Stimulated activated naive CD4-positive, alpha-beta T cell (primary cell): Measurements from ENCODE around the gene PUS3.
"Not testable (repeated sequence)": the region's sequence is repeated elsewhere in the genome, so short reads cannot be mapped to it uniquely, and the experiment has no call there.

Source experiments
- DNase-seq, 6 experiments: peaks; one replicate each; lab custom pipeline; 2025; lab: John Stamatoyannopoulos, UW

PUS3 gene

DNA sequence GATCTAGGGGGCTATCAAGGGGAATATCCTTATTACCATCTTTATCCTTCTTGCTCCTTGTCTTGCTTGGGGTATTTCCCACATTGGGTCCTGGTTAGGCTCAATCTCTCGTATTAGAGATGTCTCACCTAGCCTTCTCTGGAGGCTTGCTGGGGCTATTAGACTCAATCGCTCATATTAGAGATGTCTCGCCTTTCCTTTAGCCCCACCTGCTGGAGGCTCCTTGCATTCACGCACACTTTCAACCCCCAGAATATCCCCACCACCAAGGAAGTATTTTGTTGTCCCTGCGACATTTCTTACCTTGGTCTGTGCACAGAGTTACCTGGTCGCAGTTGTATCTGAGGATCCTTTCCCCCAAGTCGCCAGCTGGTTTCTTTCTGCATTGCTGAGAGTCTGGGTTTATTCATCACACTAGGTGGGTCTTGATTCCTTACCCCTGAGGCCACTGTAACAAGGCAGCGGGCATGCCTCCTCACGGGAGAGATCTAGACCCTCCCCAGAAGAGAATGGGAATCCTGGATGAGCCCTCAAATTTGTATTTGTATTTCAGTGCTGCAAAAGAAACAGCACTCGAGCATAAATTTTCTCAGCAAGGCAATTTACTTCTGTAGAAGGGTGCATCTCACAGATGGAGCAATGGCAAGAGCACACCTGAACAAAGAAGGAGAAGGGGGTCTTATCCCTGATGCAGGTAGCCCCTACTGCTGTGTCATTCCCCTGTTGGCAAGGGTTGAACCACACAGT, 31.4 kb downstream of the PUS3 start:
- peak in 2 of 6 experiments; percentile 4 to 34 for DNase-seq

DNA sequence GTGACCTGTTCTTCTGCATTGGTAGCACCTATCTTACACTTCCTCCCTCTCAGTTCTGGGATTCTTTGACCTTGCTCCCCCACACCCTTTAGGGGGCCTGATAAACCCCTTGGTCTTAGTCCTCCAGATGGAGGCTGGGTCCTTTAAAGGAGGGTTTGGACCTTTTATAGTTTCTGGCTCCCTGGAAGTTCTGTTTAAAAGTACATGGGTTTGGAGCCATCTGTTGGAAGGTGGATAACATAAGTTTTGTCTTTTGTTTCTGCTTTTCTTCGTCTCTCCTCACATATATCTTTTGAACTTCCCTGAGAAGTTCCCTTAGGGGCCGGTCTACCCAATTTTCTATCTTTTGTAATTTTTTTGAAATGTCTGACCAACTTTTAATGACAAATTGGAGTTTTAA, 33.5 kb downstream of the PUS3 start:
- peak in 1 of 6 experiments; percentile 2 for DNase-seq

DNA sequence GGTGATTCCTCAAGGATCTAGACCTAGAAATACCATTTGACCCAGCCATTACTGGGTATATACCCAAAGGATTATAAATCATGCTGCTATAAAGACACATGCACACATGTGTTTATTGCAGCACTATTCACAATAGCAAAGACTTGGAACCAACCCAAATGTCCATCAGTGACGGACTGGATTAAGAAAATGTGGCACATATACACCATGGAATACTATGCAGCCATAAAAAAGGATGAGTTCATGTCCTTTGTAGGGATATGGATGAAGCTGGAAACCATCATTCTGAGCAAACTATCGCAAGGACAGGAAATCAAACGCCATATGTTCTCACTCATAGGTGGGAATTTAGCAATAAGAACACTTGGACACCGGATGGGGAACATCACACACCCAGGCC, 37.7 kb downstream of the PUS3 start:
- not testable (repeated sequence) for DNase-seq

DNA sequence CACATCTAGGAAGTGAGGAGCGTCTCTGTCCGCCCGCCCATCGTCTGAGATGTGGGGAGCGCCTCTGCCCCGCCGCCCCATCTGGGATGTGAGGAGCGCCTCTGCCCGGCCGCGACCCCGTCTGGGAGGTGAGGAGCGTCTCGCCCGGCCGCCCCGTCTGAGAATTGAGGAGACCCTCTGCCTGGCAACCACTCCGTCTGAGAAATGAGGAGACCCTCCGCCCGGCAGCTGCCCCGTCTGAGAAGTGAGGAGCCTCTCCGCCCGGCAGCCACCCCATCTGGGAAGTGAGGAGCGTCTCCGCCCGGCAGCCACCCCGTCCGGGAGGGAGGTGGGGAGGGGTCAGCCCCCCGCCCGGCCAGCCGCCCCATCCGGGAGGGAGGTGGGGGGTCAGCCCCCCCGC, 40.2 kb downstream of the PUS3 start:
- not testable (repeated sequence) for DNase-seq

DNA sequence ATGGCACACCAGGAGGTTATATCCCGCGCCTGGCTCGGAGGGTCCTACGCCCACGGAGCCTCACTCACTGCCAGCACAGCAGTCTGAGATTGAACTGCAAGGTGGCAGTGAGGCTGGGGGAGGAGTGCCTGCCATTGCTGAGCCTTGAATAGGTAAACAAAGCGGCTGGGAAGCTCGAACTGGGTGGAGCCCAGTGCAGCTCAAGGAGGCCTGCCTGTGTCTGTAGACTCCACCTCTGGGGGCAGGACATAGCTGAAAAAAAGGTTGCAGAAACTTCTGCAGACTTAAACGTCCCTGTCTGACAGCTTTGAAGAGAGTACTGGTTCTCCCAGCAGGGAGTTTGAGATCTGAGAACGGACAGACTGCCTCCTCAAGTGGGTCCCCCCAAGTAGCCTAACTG, 45.3 kb downstream of the PUS3 start:
- not testable (repeated sequence) for DNase-seq

DNA sequence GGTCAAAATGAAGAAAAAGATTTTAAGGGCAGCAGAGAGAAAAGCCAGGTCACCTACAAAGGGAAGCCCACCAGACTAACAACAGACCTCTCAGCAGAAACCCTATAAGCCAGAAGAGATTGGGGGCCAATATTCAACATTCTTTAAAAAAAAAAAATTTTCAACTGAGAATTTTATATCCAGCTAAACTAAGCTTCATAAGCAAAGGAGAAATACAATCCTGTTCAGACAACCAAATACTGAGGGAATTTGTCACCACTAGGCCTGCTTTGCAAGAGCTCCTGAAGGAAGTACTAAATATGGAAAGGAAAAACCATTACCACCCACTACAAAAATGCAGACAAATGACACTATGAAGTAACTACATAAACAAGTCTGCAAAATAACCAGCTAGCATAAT, 56.8 kb downstream of the PUS3 start:
- DNase-seq: no peak
